D341Med (cell line): ENCODE results near the gene COL1A2.

Experiments
- DNase-seq: peaks from one replicate; pipeline ENCODE4 v3.0.0; 2012; ENCODE audit warnings: low spot score

The COL1A2 gene

DNA sequence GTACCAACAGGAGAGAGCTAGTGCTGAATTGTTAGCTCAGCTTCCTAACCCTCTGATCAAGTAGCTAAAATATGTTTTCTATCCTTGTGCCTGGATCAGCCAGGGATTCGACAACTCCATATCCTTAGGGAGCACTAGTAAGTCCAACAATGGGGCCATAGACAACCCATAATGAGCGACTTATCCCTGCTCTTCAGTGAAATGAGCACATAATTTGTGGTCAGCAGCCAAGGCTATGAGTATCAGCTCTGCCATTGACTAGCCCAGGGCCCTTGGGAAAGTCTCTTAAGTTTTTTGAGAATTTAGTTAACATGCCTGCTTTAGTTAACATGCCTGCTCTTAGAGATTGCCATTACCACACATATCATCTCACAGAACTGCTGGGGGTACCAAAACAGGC lies 39.3 kb downstream of the COL1A2 start:
- no peak for DNase-seq

DNA sequence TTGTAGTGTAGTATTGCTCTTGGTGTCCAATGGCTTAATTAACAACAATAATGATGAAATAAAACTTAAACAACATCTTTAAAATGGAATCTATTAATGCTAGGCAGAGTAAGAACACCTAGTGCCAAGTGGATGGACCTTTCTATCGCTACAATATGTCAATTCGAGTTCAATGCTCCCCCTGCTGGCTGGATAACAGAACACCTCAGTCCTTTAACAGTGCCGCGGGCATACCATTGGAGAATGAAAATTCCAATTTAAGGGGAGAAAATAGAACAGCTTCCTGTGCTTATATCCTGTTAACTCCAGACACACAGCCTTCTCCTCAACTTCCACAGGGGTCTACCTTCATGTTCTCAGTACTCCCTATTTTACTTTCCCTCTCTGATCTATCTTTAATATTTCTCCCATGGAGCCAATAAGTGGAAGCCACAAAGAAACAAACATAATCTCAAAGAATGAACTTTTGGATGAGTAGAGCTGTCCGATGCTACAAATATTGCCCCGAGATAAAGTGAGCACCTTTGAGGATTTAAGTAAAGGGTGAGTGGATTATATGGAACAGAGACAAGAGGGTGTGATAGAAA lies 41.4 kb downstream of the COL1A2 start:
- DNase-seq: peak; percentile 68

DNA sequence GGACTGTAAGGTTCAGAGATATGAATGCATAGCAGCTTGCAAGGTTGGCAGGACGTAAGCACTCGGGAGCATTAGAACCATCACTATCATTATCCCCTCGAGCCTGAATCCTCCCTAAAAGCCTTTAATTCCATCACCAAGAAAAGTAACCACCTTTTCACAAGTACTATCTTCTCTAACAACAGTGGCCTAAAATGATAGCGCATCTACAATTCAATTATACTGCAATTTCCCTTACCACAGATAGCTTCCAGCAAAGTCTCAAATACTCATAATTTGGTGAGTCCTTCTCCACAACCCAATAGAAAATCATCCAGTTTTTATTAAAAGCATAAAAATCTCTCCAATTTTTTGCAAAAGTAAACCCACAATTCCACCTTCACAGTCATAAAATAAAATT lies 42.0 kb downstream of the COL1A2 start:
- no peak for DNase-seq

DNA sequence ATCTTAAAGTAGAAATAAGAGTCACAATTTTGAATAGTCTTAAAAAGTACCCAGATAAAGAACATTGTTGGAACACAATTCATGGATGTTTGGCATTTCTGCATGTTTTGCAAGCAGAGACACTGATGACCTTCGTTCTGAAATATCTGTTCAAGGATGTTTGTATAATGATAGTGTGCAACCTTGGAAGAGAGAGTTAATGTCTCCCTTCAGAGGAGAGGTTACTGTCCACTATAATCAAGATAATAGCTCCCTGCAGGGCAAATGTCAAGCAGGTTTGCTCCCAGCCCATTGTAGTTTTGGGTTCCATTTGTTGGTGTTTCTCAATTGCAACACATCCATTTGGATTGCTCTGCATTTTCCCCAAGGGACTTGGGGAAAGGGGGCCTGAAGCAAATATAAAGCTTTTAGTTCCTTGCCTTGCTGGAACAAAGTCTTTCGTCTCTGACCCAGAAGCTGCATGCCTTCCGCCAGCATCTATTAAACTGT lies 45.2 kb downstream of the COL1A2 start:
- no peak for DNase-seq

DNA sequence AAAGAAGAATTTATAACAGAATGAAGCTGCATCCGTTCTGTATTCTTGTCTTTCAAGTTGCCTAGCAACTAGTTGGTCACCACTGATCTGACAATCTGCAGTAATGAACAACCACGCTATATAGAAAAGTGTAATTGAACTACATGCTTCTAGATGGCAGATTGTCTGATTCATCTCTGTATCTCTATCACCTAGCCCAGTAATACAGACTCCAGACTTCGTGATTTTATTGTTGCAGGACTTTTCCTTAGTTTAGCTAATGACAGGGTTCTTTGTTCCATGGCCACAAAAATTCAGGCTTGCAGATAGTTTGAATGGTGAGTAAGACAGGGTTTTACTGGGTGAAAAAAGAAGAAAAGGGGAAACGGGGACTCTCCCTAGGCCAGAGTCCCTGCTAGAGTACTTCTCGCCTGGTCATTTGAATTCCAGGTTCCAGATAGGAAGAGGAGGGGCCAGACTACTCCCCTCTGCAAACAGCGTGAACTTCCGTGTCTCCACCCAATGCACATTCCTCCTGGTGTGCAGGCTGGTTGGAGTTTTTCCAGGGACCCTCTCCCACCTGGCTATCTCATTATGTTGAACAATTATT lies 45.9 kb downstream of the COL1A2 start:
- no peak for DNase-seq

DNA sequence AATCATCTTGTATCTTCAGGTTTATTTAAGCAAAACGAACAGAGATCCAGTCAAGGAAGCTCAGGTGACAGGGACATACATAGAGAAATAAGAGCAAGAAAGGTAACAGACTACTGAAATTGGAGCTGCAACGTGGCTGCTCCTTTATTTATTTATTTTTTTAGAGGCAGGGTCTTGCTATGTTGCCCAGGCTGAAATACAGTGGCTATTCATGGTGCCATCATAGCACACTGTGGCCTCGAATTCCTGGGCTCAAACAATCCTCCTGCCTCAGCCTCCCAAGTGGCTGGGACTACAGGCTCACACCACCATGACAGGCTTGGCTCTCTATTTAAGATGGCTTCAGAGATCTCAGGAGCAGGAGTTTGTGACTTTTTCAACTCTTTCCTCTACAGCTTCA lies 46.4 kb downstream of the COL1A2 start:
- no peak for DNase-seq

DNA sequence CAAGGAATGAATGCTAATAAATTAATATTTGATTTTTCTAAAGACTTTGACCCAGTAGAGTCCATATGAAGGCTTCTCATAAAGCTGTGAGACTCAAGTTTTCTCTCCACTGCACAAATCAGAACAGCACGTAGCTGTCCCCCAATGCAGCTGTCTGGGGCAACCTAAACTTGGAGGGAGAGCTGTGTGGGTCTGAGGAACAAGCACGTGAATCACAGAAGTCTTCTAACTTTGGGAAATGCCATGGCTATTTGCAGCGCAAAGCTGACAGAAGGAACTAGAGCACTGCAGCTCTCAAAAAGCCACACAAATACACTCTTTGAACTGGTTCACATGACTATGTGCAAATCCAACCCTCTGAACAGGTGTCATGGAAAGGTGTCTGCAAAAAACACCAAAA lies 47.9 kb downstream of the COL1A2 start:
- no peak for DNase-seq

DNA sequence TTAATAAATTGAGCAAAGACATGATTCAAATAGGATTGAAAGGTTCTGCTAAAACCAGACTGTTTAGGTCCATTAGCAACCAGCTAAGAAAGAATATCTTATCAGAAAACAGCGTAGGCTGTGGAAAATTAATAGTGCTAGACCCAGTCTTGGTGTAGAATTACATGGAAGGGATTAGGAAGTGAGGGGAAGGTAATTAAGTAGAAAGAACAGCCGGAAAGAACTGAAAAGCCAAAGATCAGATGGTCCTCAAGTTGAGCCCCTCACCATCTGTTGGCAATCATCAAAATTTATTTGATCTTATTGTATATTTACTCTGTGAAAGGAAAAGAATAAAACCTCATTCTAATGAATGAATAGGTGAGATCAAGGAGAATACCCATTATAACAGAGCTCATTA lies 50.1 kb downstream of the COL1A2 start:
- peak; percentile 43 for DNase-seq

DNA sequence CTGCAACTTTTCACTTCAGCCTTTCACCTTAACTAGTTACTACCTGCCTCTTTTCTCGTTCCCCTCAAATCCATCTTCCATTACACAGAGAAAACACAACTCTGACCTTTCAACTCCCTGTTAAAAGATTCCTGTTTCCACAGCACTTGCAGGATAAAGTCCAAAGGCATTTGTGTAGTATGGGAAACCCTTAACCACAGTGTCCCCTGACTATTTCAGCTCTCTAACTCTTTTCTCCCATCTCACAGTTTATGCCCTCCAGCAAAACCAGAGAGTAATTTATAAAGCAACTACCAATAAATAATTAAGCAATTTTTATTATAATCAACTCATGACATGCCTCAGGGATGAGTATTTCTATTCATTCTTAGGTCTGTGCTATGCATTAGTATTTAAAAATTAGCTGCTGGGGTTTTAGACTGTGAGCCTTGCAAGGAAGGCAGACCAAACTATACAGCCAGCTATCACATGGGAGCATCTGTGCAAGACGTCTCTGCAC lies 51.0 kb downstream of the COL1A2 start:
- no peak for DNase-seq

DNA sequence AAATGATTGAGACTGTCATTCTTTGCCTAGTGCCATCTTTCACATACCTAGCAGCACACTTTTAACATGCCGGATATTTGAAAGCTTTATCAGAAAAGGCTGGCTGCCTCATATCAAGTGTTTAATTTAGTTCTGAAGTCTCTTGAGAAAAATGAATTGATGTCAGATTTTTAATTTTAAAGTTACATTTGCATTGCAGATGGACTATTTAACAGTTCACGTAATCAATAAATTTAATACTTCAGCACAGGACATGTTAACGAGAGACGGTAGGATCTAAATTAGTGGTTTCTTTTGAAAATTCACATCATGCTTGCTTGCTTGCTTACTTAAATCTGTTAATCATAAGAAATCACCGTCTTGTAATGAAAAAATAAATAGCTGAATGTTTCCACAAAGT lies 51.6 kb downstream of the COL1A2 start:
- no peak for DNase-seq

DNA sequence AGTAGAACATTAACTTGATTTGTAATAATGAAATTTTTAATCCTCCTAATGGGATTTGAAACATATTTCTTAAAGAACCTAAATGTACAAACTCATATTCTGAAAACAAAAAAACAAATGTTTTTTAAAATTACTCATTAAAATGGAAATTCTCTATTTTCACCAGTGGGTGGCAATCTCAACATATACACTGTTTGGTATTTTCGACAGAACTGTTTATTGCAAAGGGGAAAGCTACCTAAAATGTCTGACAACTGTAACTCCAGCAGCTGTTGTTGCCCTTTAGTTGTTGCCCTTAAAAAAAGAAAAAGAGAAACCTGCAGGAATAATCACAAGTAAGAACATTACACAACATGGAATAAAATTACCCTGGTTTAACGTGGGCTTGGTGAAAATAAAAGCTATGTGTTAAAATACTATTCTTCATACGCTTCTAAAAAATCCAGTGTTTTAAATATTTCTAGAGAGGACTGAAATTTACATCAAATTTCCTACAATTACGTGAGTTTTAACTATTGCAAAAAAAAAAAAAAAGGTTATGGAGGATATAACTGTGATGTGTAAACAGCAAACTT lies 54.5 kb downstream of the COL1A2 start:
- DNase-seq: peak; percentile 39

DNA sequence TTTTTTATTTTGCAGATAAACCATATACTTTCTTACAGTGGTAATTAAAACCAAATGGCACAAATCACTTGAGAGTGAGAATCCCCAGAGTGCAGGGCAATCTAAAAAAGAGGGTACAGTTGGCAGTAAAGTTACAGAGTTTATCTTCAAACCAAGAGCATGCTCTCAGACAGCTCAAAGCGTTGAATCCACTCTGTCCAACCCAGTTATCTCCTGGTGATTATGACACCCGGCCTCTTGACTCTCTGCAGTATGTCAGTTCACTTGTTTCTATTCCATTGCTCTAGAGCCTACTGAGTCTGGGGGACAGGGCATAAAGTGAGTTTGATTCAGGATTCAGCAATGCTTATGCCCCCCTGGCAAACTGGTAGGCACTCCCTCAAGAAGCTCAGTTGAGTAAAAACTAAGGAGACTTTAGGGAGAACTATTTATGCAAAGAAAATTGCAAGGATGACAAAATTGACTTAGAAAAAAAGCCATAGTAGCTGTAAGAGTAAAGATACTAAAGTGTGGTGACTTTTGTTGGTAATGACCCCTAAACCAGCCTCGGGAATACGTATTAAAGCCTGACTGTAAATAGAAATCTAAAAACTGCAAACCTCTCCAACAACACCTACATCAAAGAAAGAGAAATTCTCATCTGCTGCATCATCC lies 55.5 kb downstream of the COL1A2 start:
- DNase-seq: no peak

DNA sequence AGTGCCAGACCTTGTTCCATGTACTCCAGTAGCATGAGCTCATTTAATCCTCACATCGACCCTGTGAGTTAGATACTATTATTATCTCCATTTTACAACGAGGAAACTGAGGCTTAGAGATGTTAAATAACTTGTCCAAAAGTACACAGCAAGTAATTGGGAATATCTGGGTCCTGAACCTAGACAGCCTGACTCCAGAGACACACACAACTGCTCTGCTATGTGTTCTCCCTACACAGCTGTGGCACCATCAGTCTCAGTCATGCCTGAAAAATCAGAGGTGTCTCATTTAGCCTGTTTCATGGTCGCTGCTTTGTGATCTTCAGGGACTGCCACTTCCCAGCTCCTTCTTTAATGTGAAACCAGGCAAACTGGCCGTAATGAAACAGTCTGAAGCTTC lies 56.5 kb downstream of the COL1A2 start:
- no peak for DNase-seq

DNA sequence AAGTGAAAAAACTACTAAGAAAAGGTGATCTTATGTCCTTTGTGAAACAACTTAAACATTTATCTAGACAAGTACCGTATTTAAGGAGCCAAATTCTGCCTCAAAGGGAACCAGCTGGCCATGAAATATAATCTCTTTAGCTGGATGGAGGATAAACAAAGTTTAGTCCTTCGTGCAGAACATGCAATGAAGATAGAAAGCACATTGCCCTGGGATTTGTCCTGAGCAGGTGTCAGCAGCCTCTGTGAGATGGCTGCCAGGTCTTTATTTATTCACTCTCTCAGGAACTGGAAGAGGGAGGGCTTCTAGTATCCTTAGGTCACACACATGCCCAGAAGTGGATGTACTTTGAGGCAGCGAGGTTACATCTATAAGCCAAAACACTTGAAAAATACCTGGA lies 57.5 kb downstream of the COL1A2 start:
- peak; percentile 38 for DNase-seq

DNA sequence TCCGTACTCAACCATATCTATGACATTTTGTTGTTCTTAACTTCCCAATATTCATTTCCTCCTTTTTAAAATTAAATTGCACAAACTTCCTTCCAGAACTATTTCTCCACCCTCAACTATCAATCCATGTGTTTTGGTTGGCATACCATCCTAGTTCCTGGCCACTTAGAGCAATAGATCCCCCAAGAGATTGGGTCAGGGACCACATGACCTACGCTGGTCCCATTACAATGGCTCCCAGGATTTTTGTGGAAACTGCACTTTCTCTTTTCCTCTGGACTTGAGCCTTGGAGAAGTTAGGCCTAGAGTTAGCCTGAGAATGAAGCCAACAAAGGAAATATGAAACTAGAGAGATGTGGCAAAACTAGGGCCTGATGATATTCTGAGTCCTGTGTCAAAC lies 59.2 kb downstream of the COL1A2 start:
- DNase-seq: no peak

DNA sequence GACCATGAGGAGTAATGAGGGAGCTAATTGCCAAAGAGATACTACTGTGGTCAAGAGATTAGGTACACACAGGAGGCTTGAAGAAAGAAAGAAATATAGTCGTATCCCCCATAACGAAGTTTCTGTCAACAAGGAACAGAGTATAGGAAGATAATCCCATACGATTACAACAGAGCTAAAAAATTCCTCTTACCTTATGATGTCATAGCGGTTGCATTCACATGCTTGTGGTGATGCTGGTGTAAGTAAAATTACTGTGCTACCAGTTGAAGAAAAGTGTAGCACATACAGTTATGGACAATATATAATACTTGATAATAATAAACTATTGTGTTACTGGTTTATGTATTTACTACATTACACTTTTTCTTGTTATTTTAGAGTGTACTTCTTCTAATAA lies 63.3 kb downstream of the COL1A2 start:
- DNase-seq: no peak

DNA sequence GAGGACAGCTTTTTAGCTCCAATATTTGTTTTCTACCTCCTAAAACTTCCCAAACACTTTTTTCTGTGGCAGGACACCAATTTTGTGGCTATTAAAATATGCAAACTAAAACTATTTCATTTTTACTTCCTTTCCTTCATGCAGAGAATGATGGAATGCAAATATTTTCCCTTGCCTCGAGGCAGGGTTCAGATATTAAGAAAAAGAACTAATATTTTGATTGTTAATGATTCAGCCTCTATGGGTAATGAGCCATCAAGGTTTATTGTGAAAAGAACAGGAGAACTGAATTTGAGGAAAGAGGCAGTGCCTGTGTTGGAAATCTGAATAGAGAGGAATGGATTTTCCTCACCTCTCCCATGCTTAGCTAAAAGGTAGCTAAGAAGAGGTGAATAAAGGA lies 71.8 kb downstream of the COL1A2 start:
- no peak for DNase-seq

DNA sequence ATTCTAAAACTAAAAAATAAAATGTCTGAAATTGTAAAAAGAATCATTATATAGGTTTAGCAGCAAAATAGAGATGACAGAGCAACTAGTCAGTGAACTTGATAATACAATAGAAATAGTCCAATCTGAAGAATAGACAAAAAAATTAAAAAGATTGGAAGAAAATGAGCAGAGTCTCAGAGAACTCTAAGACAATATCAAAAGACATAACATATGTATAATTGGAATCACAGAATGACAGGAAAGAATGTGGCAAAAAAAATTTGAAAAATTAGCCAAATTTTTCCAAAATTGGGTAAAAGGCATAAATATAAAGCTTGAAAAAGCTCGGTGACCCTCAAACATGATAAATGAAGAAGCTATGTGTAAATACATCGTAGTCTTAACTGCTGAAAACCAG lies 76.9 kb downstream of the COL1A2 start:
- DNase-seq: no peak

DNA sequence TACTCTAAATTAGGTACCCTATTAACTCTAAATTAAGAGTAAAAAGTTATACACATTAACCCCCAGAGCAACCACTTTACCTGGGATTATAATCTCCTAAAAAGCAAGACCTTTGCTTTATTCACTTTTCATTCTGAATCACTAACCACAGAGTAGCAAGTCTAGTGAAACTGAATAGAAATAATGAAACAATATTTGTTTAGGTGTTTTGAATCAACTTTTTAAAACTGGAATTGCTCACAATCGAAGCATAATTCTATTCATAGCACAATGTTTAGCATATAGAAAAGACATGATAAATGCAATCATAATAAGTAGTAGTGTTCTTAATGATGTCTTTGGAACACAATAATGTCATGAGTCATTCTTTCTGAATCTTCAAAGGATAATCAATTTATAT lies 77.9 kb downstream of the COL1A2 start:
- no peak for DNase-seq

DNA sequence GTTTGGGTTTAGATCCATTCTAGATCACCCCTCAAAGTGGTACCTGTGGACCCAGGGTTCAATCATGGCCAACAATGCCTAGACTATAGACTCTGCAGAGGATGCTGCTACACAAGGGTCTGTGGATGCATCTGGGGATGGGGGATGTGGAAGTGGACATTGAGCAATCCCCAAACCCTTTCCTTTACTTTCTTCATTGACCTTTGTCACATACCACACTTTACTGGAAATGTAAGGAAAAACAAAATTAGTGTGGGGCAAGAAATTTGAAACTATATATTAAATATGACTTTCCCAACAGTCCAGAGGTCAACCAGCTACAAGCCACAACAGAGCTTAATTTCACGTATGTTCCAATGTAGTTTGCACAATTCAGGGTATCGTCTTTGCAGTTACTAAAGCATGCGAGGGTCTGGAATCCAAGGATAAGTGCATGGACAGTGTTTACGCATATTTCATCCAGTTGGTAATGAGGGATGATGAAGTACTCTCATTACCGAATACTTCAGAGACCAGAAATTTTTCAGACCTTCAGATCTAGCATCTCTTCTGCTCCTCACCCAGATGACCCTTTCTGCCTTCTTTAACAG lies 81.7 kb downstream of the COL1A2 start:
- no peak for DNase-seq

DNA sequence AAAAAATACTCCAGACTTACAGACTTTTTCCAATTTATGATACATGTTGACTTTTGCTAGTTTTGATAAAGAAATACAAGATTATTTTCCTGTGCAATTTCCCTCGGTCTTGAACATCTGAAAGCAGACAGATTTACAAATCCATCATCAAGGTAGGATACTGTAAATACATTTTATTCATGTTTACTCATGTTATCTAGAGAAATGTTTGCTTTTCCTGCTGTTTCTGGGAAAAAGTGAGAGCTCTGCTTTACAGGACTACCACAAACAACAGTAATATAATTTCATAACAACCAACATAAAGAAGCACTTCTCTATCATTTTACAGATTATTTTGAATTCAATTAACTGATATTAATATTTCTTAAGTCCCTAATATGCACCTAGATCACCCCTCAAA lies 83.2 kb downstream of the COL1A2 start:
- DNase-seq: no peak

DNA sequence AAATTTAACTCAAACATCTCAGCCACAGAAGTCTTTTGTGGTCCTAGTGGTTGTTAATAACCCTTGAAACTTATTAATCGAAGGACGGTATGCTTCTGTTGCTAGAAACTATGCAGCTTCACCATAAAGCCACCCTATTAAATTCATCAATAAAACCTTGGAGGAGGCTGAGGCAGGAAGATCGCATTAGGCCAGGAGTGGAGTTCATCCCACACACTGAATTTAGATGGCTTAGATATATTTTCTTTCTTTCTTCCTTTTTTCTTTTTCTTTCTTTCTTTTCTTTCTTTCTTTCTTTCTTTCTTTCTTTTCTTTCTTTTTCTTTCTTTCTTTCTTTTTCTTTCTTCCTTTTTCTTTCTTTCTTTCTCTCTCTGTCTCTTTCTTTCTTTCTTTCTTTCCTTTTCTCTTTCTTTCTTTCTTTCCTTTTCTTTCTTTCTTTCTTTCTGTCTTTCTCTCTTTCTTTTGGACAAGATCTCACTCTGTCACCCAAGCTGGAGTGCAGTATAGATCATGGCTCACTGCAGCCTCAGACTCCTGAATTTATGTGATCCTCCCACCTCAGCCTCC lies 84.0 kb downstream of the COL1A2 start:
- no peak for DNase-seq
